NT2/D1 (cell line): ENCODE measurements around the gene TSSC4.

Experiments used
- SUZ12 ChIP-seq: IDR thresholded peaks from 2 replicates; pipeline ENCODE4 v1.6.1; 2011; ENCODE audit not compliant: insufficient read length, insufficient read depth; ENCODE audit errors: extremely low read depth
- YY1 ChIP-seq: IDR thresholded peaks from 2 replicates; pipeline ENCODE4 v1.6.1; 2011; ENCODE audit not compliant: insufficient read length, insufficient read depth
- ZNF274 ChIP-seq: IDR thresholded peaks from 2 replicates; pipeline ENCODE4 v1.6.1; 2011; ENCODE audit warnings: mild to moderate bottlenecking, low read depth, low read length

DNA sequence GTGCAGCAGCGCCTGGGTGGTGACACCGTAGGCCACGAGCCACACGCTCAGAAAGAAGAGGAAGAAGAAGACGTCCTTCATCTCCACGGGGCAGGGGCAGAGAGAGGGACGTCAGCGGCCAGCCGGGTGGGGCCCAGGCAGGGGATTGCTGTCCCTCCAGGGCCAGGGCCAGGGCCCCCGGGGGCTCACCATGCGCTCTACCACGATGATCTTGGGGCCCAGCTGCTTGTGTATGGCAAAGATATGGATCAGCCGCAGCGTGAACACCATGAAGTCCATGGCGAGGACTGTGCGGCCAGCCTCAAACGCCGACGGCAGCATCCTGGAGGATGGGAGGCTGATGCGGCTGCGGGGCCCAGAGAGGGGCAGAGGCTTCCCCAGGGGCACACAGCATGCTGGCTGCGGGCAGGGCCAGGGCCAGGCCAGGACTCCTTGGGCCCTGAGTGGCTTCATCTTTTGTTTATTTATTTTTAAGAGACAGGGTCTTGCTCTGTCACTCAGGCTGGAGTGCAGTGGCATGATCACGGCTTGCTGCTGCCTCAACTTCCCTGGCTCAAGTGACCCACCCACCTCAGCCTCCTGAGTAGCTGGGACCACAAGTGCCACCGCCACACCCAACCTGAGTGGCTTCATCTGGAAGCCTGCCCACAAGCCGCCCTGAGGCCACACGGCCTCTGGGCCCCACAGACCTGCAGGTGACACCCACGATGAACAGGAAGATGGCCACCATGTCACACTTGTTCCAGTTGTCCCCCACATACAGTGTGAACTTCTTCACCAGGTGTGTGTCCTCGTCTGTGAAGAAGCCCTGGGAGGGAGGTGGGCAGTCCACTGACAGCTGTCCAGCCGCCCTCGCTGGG lies 11.1 kb downstream of the TSSC4 start:
- no peak for TF ChIP-seq YY1
- no peak for TF ChIP-seq ZNF274
- no peak for TF ChIP-seq SUZ12
